ENCODE data around the gene TBC1D30.

Gene TBC1D30

DNA sequence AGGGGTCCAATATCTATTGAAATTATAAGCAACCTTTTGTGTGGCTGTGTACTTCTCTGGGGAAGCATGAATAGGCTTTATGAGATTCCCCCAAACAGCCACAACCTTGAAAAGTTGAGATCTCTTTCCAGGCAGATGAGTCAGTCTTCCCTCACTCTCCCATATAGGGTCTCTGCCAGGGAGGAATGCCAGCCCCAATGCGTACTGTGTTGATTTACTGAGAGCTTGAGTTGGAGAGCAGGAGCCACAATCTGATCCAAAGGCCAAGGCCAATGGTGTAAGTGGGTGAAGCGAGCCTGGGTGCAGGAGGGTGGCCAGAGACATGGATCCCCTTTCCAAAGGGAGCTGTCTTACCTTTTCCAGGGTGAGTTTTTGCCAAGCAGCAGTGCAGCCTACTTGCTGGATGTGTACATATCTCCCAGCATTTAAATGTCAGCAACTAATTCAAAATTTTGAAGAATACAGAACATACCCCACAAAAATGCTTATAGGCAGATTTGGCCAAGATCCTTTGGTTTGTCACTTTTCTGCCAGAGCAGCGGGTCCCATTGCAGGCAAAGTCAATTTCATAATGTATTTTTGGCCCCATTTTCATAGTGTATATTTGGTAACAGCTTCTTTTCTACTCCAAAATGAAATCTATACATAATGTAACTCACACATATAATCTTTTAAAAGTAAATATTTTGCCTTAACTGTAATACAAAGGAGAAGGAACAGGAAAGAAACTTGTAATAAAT, 88.2 kb downstream of the TBC1D30 start:
- H3K27ac ChIP-seq = no peak overlapping the region
- TF ChIP-seq, protein P1, sequence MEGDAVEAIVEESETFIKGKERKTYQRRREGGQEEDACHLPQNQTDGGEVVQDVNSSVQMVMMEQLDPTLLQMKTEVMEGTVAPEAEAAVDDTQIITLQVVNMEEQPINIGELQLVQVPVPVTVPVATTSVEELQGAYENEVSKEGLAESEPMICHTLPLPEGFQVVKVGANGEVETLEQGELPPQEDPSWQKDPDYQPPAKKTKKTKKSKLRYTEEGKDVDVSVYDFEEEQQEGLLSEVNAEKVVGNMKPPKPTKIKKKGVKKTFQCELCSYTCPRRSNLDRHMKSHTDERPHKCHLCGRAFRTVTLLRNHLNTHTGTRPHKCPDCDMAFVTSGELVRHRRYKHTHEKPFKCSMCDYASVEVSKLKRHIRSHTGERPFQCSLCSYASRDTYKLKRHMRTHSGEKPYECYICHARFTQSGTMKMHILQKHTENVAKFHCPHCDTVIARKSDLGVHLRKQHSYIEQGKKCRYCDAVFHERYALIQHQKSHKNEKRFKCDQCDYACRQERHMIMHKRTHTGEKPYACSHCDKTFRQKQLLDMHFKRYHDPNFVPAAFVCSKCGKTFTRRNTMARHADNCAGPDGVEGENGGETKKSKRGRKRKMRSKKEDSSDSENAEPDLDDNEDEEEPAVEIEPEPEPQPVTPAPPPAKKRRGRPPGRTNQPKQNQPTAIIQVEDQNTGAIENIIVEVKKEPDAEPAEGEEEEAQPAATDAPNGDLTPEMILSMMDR (conservative IDR thresholded peaks at IDR 0.05) = no peak
- no peak for TF ChIP-seq ZFX (IDR thresholded peaks at IDR 0.05)

DNA sequence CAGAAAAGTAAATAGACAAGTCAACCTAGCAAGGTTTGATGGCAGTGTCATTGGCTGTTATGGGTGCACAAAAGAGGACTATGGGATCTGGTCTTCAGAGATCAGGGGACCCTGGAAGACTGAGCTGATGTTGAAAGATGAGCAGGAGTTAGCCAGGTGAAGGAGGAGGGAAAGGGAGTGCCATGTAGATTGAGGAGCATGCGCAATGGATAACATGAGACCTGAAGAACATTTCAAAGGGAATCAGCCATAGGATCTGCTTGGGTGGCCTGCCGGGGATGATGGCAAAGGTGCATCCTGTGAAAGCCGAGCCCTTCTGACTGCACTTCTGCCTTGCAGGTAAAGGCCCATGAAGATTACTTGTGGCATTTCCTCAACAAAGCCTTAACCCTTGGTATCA, 90.8 kb downstream of the TBC1D30 start:
- H3K27ac ChIP-seq = no peak overlapping the region
- no peak for TF ChIP-seq ZFX (IDR thresholded peaks at IDR 0.05)
- TF ChIP-seq, protein P1 (conservative IDR thresholded peaks at IDR 0.05) = no peak

DNA sequence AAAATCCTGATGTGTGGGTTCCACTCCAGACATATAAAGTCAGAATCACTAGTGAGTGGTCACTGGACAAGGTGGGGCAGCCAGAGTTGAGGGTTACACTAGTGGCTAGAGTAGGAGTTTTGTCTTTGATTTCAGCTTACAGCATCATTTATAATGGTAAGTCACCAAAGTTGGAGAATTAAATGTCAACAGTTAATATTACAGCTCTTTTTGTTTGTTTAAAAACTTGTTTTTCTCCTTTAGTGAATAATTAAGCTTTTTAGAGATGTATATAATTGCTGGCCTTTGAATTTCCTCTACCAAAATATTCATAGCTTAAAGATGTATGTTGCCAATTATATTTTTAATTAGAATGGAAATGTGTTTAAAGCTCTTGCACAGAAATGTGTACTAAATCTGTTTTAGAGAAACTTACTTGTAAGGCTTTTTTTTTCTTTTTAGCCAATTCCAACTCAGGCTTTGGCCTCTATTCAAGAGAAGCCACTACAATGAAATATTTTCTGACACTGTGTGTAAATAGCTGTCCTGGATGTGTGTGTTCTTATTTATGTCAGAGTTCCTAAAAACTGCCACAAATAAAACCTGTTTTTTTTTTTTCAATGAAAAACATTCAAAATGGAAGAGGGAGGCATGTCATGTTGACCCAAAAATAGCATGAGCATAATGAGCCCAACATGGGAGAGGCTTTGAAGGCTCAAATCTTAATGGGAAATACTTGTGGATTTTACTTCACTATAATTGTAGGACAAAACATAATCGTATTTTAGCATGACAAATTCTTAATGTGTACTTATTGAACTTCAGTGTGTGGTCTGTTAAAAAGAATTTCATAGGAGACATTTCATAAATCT, 92.2 kb downstream of the TBC1D30 start:
- no peak for TF ChIP-seq ZFX (IDR thresholded peaks at IDR 0.05)
- TF ChIP-seq, protein P1 (conservative IDR thresholded peaks at IDR 0.05) = no peak
- no peak overlapping the region for H3K27ac ChIP-seq

DNA sequence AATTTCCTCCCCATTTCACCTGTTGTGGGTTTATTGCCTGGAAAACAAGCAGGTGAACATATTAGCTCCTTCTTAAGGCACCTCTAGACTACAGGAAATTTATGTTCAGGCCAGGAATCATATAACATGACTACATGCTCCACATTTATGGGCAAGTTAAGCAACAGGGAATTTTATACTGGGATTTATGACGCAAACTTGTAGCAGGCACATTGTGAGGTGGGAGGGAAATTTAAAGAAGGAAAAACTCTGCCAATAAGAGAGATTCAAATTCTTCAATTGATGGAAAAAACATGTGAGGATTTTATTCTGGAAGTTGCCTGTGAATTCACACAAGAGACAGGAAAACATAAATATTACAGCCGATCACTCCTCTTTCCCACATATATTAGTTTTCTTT, 93.9 kb downstream of the TBC1D30 start:
- TF ChIP-seq, protein P1 (conservative IDR thresholded peaks at IDR 0.05) = no peak
- no peak for TF ChIP-seq ZFX (IDR thresholded peaks at IDR 0.05)
- H3K27ac ChIP-seq = no peak overlapping the region

DNA sequence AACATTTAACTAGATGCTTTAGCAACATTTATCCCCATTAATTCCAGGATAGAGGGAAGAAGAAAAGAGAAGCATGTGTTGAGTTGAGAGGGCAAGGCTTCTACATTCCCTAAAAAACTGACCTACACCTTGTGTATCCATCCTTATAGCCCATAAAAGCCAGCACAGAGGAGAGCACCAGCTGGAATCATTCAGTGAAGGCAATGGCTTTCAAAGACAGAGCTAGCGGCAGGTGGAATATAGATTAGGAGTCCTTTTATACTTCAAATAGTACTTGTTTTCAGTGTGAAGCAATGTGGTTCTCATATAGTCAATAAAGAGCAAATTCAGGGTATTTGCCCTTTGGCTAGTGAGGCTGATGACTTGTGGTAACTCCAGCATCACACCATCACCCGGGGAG, 94.4 kb downstream of the TBC1D30 start:
- TF ChIP-seq, protein P1 (conservative IDR thresholded peaks at IDR 0.05) = no peak
- no peak for TF ChIP-seq ZFX (IDR thresholded peaks at IDR 0.05)
- no peak overlapping the region for H3K27ac ChIP-seq

DNA sequence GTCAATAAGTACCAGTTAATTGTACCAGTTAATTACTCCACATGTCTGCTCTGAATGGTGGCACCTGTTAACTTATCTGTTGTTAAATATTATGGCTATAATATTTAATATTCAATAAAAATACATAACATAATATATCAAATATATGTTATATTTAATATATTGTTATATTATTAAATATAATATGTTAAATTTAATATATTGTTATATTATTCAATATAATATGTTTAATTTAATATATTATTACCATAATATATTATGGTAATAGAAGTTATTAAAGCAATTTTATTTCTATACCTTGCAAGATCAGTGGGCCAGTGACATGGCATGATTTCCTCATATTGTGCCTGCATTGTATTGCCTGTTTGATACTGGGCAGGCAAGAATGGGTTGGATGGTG, 98.4 kb downstream of the TBC1D30 start:
- H3K27ac ChIP-seq = no peak overlapping the region
- no peak for TF ChIP-seq ZFX (IDR thresholded peaks at IDR 0.05)
- TF ChIP-seq, protein P1 (conservative IDR thresholded peaks at IDR 0.05) = no peak

DNA sequence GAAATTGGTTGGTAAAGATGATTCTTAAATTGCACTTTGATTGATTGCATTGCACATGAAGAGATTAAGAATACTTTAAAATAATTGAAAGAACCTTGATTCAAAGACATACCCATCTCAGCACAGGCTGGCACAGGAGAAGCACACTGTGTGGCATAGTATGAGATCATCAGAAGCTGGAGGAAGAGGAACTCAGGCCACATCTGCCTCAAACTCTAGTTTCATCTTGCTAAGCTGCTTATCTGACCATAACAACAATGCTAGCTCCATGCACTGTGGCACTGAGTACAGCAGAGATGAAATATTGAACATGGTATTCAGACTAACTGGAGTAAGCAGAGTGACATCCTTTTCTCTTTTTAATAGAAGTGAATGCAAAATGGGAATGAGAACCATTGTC, 99.1 kb downstream of the TBC1D30 start:
- TF ChIP-seq ZFX (IDR thresholded peaks at IDR 0.05) = no peak
- TF ChIP-seq, protein P1 (conservative IDR thresholded peaks at IDR 0.05) = no peak
- H3K27ac ChIP-seq = no peak overlapping the region
